Liver (tissue), 3 donors: ENCODE measurements around the gene RNF8.

Experiments used
- ATF3 ChIP-seq: IDR thresholded peaks from 2 replicates; pipeline ENCODE4 v1.6.1; 2016; ENCODE audit warnings: antibody characterized with exemption
- CTCF ChIP-seq: fragments of 150-350 bp; IDR thresholded peaks from 2 replicates; pipeline ENCODE4 v1.5.1; 2017; ENCODE audit warnings: improper control_type of control experiment, low read depth, low read length; ENCODE audit not compliant: missing input control
- EGR1 ChIP-seq, 2 donors: IDR thresholded peaks; 2 replicates each; pipeline ENCODE4 v1.6.1; 2016 to 2018; ENCODE audit warnings: antibody characterized with exemption in 2 of 2, low read depth in 2 of 2
- FOXA1 ChIP-seq: IDR thresholded peaks from 2 replicates; pipeline ENCODE4 v1.6.1; 2016; ENCODE audit warnings: antibody characterized with exemption
- GABPA ChIP-seq, 2 donors: IDR thresholded peaks in 1 of 2; conservative IDR thresholded peaks in 1 of 2; 2 replicates each; pipeline ENCODE4 v1.6.1; 2016; ENCODE audit warnings: antibody characterized with exemption in 2 of 2, mild to moderate bottlenecking in 1 of 2, moderate library complexity in 1 of 2
- HNF4G ChIP-seq: IDR thresholded peaks from 2 replicates; pipeline ENCODE4 v1.6.1; 2016; ENCODE audit warnings: antibody characterized with exemption
- JUND ChIP-seq, 2 donors: IDR thresholded peaks; 2 replicates each; pipeline ENCODE4 v1.6.1; 2016; ENCODE audit warnings: antibody characterized with exemption in 2 of 2
- MAX ChIP-seq: IDR thresholded peaks from 2 replicates; pipeline ENCODE4 v1.6.1; 2016; ENCODE audit warnings: antibody characterized with exemption
- RAD21 ChIP-seq, 2 donors: IDR thresholded peaks; 2 replicates each; pipeline ENCODE4 v1.6.1; 2016; ENCODE audit warnings: antibody characterized with exemption in 2 of 2, mild to moderate bottlenecking in 2 of 2
- REST ChIP-seq: IDR thresholded peaks from 2 replicates; pipeline ENCODE4 v1.6.1; 2016; ENCODE audit warnings: antibody characterized with exemption, mild to moderate bottlenecking
- RXRA ChIP-seq, 2 donors: IDR thresholded peaks; 2 replicates each; pipeline ENCODE4 v1.6.1; 2017 to 2018; ENCODE audit warnings: antibody characterized with exemption in 2 of 2, mild to moderate bottlenecking in 1 of 2
- TAF1 ChIP-seq: conservative IDR thresholded peaks from 2 replicates; pipeline ENCODE4 v1.6.1; 2016; ENCODE audit warnings: antibody characterized with exemption, mild to moderate bottlenecking
- YY1 ChIP-seq: IDR thresholded peaks from 2 replicates; pipeline ENCODE4 v1.6.1; 2016; ENCODE audit warnings: antibody characterized with exemption, mild to moderate bottlenecking
- ZBTB33 ChIP-seq: IDR thresholded peaks from 2 replicates; pipeline ENCODE4 v1.6.1; 2016; ENCODE audit warnings: antibody characterized with exemption
- donor health status: healthy.
- donor health status: healthy.

GRCh38 chr6:37435816-37436215, 82.0 kb downstream of the RNF8 start:
- TF ChIP-seq REST (no peak), CTCF (no peak), GABPA (IDR thresholded peaks at IDR 0.05 in 1 of 2, conservative IDR thresholded peaks at IDR 0.05 in 1 of 2) (no peak), YY1 (no peak), TAF1 (no peak), EGR1 (IDR thresholded peaks at IDR 0.05; ENCODE audit: low read depth in 2 of 2) (no peak), JUND (IDR thresholded peaks at IDR 0.05) (no peak), RAD21 (IDR thresholded peaks at IDR 0.05) (no peak), ATF3 (no peak), RXRA (IDR thresholded peaks at IDR 0.05) (no peak), MAX (no peak), HNF4G (no peak), FOXA1 (no peak), ZBTB33 (no peak)
